Right lung (tissue), 5 donors: Measurements from ENCODE around the gene KCTD17. TPM values are rescaled to one million over a fixed set of nuclear protein-coding genes. Genes with fewer than 3 reads are reported as not detected.

Experiments
- DNase-seq, 2 donors: peaks; one replicate each; pipeline ENCODE4 v3.0.0-alpha.2; 2013
- polyA plus RNA-seq, 5 donors: library from polyadenylated mRNA; unstranded; fragments of 120-200 nt; gene quantifications; one replicate each; pipeline versions ENCODE4 v1.2.1 to v1.2.3, GENCODE V29; 2013; ENCODE audit warnings: inconsistent platforms in 1 of 5, low replicate concordance in 1 of 5; ENCODE audit not compliant: insufficient read length in 5 of 5, insufficient read depth in 1 of 5

The KCTD17 gene
- polyA plus RNA-seq, 5 donors = 24.5 to 38.0 (median 27.3) TPM

GRCh38 chr22:37019309-37020191, 32.0 kb upstream of the KCTD17 start, which contains the start of the genes MPST and TST:
Gene MPST, plus strand, starts transcription at chr22:37019742. Its CDS starts 95 bp downstream, at chr22:37019837.
Gene TST, minus strand, starts transcription at chr22:37019447. Its CDS starts 715 bp downstream, at chr22:37018732.
- DNase-seq = peak; percentile 77

GRCh38 chr22:37020192-37020479, 31.4 kb upstream of the KCTD17 start:
- DNase-seq = no peak

- no peak for DNase-seq
These were observed 30.5 kb upstream of the KCTD17 start for GRCh38 chr22:37021041-37021440.

GRCh38 chr22:37021710-37022482, 29.6 kb upstream of the KCTD17 start:
- DNase-seq = no peak

- DNase-seq = no peak
These were observed 28.8 kb upstream of the KCTD17 start for GRCh38 chr22:37022483-37023337.

- no peak for DNase-seq
These were observed 27.7 kb upstream of the KCTD17 start for GRCh38 chr22:37023743-37024338.

- DNase-seq = no peak
These were observed 27.0 kb upstream of the KCTD17 start for GRCh38 chr22:37024339-37025157.

GRCh38 chr22:37025500-37026070, 26.0 kb upstream of the KCTD17 start:
- DNase-seq = no peak

- no peak for DNase-seq
These were observed 25.2 kb upstream of the KCTD17 start for GRCh38 chr22:37026325-37026724.

- no peak for DNase-seq
These were observed 24.0 kb upstream of the KCTD17 start for GRCh38 chr22:37027556-37027955.

GRCh38 chr22:37028692-37029674, 22.6 kb upstream of the KCTD17 start:
- DNase-seq = no peak

GRCh38 chr22:37030560-37031281, 20.8 kb upstream of the KCTD17 start:
- no peak for DNase-seq

- DNase-seq = no peak
These were observed 19.4 kb upstream of the KCTD17 start for GRCh38 chr22:37032134-37032534.

- DNase-seq = peak; percentile 65 to 71
These were observed 18.7 kb upstream of the KCTD17 start for GRCh38 chr22:37032535-37033460.

GRCh38 chr22:37033605-37034430, 17.7 kb upstream of the KCTD17 start:
- no peak for DNase-seq
